ENCODE measurements around the gene FERMT2.
"Not testable (repeated sequence)": the region's sequence is repeated elsewhere in the genome, so short reads cannot be mapped to it uniquely, and the experiment has no call there.

FERMT2 gene

GRCh38 chr14:52944254-52944653 lies 6.6 kb downstream of the FERMT2 start:
- DNase-seq: no peak

DNA sequence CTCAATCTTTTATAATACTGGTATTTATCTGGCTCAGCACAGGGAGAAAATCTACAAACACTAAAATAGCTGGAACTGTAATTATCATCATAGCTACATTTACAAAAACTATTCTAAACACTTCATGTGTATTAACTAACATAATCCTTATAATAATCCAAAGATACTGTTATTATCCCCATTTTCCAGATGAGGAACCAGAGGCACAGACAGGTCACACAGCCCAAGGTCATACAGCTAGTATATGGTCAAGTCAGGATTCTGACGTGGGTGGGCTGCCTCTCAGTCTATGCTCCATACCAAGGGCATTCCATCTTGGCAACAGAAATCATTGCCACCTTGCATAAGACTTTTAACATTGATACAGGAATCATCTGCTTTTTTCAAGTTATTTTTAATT lies 11.4 kb downstream of the FERMT2 start:
- DNase-seq: no peak

GRCh38 chr14:52937869-52938268 lies 13.0 kb downstream of the FERMT2 start:
- no peak for DNase-seq

GRCh38 chr14:52937306-52937705 lies 13.5 kb downstream of the FERMT2 start:
- DNase-seq: no peak

DNA sequence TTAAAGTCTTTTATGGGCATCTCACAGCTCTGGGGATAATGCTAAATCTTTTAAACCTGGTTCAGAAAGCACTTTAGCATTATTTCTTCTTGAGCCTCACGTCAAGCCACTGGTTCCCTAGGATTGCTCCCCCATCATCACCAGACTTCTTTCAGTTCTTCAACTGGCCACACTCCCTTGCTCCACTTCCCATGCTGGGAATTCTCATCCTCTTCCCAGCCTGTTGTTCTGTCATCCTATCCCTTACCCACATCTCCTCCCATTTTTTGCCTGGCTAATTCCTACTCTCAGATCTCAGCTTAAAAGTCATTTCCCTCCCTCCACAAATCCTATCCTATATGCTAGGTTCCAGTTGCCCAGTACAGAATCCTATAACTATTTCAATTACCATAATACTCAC lies 14.4 kb downstream of the FERMT2 start:
- no peak for DNase-seq

DNA sequence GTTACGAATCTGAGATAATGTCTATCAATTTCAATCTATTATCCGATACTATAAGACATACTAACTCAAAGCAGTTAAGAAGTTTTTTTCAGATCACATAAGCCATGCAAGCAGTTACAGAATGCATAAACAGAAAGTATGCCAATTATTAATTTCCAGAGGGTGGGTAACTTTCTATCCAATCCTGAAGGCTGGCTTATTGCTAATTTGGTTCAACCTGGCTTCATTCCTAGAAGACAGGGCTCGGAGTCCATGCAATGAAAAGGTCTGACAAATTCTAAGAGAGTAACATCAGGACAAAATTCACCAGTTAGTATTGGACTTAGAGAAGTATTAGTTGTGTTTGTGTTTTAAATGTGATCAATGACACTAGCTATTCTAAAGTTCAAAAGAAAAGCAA lies 15.0 kb downstream of the FERMT2 start:
- DNase-seq: no peak

GRCh38 chr14:52934762-52935161 lies 16.1 kb downstream of the FERMT2 start:
- DNase-seq: no peak

GRCh38 chr14:52929192-52929807 lies 21.6 kb downstream of the FERMT2 start:
- DNase-seq: no peak

- no peak for DNase-seq
Measured at GRCh38 chr14:52926953-52927352, 23.9 kb downstream of the FERMT2 start.

DNA sequence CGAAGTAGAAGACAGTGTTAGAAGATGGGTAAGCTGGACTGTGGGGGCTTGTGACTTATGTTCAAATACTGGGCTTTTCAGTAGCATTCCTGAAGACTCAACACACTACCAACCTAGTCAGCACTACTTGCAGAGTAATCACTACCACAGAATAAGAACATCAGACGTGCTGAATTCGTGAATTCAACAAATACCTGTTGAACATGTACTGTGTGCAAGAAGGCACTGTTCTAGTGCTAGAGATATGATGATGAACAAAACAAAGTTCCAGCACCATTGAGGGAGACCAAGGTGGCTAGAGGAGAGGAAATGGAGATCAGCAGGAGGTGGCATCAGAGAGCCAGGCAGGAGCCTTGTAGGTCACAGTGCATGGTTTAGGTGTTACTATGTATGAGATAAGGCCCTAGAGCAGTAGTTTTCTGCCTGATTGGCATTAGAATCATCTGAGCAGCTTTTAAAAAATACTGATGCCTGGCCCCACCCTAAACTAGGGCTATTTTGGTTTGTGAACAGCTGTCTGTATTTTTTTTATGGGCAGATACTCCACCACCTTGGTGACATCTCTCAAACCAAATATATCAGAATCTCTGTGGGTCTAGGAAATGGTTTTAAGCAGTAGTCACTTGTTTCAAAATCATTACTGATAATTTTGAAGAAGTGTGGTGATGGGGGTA lies 26.8 kb downstream of the FERMT2 start:
- no peak for DNase-seq

GRCh38 chr14:52922656-52923055 lies 28.2 kb downstream of the FERMT2 start:
- no peak for DNase-seq

DNA sequence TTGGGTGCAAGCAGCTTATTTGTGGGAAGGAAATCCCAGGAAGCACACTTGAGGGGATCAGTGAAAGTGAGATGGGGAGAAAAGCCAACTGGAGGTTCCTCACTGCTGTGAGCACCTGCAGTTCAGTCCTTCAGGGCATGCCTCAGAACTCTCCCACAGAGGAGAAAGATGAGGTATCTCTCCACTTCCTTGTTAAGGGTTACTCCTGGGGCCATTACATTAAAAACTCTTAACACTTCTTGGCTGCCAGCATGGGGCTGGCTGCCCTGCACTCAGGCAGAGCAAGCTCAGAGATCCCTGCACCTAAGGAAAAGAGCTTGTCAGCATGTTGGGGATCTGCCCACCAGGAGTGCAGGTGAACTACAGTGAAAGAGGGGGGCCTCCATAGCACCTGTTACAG lies 28.8 kb downstream of the FERMT2 start:
- DNase-seq: no peak

GRCh38 chr14:52920411-52920810 lies 30.4 kb downstream of the FERMT2 start:
- not testable (repeated sequence) for DNase-seq

DNA sequence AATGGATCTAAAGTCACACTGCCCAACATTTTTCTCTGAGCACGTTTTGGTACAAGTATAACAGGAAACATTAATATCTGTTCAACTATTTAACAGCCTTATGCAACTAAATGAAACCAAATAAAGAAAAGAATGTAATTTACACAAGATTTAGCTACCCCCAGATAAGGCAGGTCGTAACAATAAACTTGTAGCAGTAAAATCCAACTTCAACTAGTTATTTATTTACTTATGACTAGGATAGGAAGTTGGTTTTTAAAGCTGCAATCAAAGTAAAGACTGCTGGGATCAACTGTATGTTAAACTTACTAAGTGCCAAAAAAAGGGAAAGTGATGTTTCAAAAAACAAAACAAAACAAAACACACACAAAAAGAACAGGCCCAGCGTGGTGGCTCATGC lies 30.9 kb downstream of the FERMT2 start:
- no peak for DNase-seq

GRCh38 chr14:52918486-52918885 lies 32.4 kb downstream of the FERMT2 start:
- DNase-seq: no peak

DNA sequence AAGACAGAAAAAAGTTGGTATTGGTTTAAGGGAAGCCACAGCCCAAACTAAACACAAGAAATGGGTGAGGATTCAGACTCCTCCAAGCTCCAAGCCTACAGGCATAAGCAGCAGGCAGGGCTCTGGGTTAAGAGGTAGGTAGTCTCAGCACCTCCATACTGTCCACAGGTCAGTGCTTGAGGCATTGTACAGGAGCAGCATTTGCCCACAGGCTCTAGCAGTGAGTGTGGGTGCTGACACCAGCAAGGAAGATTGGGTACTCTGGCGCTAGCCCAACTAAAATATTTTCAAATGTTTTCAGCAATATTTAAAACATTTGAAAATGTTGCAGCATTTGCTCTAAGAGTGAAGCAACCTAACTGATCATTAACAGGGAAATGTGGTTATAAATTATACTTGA lies 33.1 kb downstream of the FERMT2 start:
- DNase-seq: no peak

DNA sequence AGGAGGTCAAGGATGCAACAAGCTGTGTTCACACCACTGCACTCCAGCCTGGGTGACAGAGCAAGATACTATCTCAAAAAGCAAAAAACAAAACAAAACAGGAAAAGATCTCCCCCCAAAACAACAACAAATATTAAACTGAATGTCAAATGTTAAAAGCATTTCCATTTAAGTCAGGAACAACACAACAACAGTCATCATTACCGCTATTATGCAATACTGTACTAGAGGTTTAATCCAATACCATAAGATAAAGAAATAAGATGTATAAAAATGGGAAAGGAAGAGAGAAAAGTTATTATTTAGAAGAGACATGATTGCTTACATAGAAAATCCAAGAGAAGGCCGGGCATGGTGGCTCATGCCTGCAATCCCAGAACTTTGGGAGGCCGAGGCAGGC lies 36.6 kb downstream of the FERMT2 start:
- DNase-seq: no peak

DNA sequence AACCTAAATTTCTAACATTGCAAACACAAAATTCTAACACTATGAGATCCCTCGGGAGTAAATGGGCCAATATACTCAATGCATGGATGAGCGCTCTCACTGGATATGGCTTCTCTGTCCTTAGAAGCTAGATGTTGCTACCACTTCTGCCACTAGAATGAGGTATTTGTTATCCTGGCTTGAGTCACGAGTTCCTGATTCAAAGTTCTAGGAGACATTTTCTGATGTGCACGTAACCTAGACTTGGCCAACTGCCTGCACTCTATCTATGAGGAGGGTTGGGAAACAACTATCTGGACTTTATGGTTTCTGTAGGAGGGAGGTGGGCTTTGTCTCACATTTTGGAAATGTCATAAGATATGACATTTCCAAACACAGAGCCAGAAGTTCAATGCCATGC lies 37.6 kb downstream of the FERMT2 start:
- DNase-seq: no peak

- no peak for DNase-seq
Measured at GRCh38 chr14:52911904-52912303, 38.9 kb downstream of the FERMT2 start.

DNA sequence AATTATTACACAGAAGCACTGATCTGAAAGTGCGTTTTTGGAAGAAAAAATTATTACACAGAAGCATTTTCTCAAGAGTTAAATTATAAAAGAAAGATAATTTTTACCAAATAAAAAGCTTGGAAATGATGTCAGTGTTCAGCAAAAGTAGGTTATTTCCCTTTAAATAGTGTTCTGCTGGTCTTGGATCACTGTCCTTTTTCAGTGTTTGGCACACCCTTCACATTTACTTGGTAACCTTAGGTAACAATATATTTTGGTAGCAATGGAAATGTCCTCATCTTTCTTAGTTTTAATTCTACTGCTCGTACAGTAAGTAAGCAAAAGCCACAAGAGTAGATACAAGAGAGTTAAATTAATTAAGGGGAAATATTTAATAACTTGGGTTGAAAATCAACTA lies 40.3 kb downstream of the FERMT2 start:
- peak in 1 of 51 donors; percentile 5 for DNase-seq

DNA sequence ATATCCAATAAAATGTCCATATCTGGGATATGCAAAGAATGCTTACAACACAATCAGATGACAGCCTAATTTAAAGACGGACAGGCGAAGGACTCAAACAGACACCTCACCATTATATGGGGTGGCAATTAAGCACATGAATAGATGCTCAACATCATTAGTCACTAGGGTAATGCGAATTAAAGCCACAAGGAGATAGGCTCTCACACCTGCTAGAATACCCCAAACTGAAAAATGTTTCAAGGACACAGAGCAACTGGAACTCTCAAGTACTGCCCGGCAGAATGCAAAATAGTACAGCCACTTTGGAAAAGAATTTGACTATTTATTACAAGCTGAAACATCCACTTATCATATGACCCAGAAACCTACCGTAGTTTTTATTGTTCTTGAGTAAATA lies 42.9 kb downstream of the FERMT2 start:
- no peak for DNase-seq

GRCh38 chr14:52906141-52906601 lies 44.7 kb downstream of the FERMT2 start:
- DNase-seq: no peak

DNA sequence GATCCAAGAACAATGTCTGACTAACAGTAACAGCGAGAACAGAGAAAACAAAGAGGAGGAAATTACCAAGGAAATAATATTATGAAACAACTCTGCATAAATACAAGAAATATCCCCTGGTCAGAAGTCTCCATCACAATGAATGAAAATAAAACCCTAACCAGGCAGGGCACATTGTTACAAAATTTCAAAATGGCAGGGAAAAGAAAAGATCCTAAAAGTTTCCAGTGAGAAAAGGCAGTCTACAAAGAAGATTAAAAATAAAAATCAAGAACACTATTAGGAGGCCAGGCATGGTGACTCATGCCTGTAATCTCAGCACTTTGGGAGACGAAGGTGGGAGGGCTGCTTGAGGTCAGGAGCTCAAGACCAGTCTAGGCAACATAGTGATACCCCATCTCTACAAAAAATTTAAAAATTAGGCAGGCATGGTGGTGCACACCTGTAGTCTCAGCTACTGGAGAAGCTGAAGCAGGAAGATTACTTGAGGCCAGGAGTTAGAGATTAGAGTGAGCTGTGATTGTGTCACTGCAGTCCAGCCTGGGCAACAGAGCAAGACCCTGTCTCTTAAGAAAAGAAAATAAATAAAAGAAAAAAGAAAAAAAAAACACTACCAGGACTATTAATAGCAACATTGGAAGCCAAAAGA lies 47.8 kb downstream of the FERMT2 start:
- DNase-seq: no peak

Data from hypothalamus (tissue), 51 donors.